ENCODE measurements around the gene STXBP1. TPM values are rescaled to one million over a fixed set of nuclear protein-coding genes. Genes with fewer than 3 reads are reported as not detected.
A peak's percentile ranks its signal among the peaks of the same experiment; 100 is the strongest.

STXBP1 gene
- total RNA-seq, 1 donor from 2014 or later = 92.1 TPM

GRCh38 chr9:127730799-127731410 lies 118.8 kb downstream of the STXBP1 start:
- Histone ChIP-seq H3K9me3 (no peaks in the 10 kb centered on the region), H3K36me3 (peaks cover 20% of the 10 kb centered on the region), H3K4me1 (peaks cover 8% of the 10 kb centered on the region), H3K27ac (no peak overlapping the region), H3K27me3 (no peaks in the 10 kb centered on the region), H3K4me3 (no peak overlapping the region)
- intact Hi-C loops (cut with DNase I) = loop anchor here (5.0 to 10.0 kb wide), 2 partner anchors 139 to 194 kb away; no protein-coding TSS in a partner anchor
- ATAC-seq (no peak), DNase-seq (no peak)
- no peak for TF ChIP-seq CTCF (IDR thresholded peaks at IDR 0.05)

- Histone ChIP-seq H3K27ac (no peak overlapping the region), H3K27me3 (no peaks in the 10 kb centered on the region), H3K4me1 (peaks cover 8% of the 10 kb centered on the region), H3K36me3 (peaks cover 20% of the 10 kb centered on the region), H3K4me3 (no peak overlapping the region), H3K9me3 (no peaks in the 10 kb centered on the region)
- no peak for DNase-seq
- no peak for ATAC-seq
- no peak for TF ChIP-seq CTCF (IDR thresholded peaks at IDR 0.05)
- intact Hi-C loops (cut with DNase I) = loop anchor here (5.0 to 10.0 kb wide), 2 partner anchors 140 to 193 kb away; no protein-coding TSS in a partner anchor
Observed at GRCh38 chr9:127731938-127732337, 119.9 kb downstream of the STXBP1 start.

- no peak for ATAC-seq
Observed at GRCh38 chr9:127732444-127732843, 120.4 kb downstream of the STXBP1 start.

GRCh38 chr9:127733614-127734013 lies 121.5 kb downstream of the STXBP1 start:
- intact Hi-C loops (cut with DNase I) = loop anchor here (5.0 to 10.0 kb wide), 2 partner anchors 141 to 191 kb away; no protein-coding TSS in a partner anchor
- ATAC-seq (no peak), DNase-seq (no peak)
- H3K27ac ChIP-seq = peak overlapping the region; percentile 96
- no peak for TF ChIP-seq CTCF (IDR thresholded peaks at IDR 0.05)
- H3K9me3 ChIP-seq = no peaks in the 10 kb centered on the region
- H3K27me3 ChIP-seq = no peaks in the 10 kb centered on the region
- no peak overlapping the region for H3K4me3 ChIP-seq
- peaks cover 8% of the 10 kb centered on the region for H3K4me1 ChIP-seq
- H3K36me3 ChIP-seq = peaks cover 20% of the 10 kb centered on the region

More at GRCh38 chr9:127732444-127732843, 120.4 kb downstream of the STXBP1 start:
- Histone ChIP-seq H3K27ac (no peak overlapping the region), H3K4me3 (no peak overlapping the region), H3K36me3 (peaks cover 20% of the 10 kb centered on the region), H3K4me1 (peaks cover 8% of the 10 kb centered on the region), H3K27me3 (no peaks in the 10 kb centered on the region), H3K9me3 (no peaks in the 10 kb centered on the region)
- intact Hi-C loops (cut with DNase I) = loop anchor here (5.0 to 10.0 kb wide), 2 partner anchors 140 to 192 kb away; no protein-coding TSS in a partner anchor
- no peak for TF ChIP-seq CTCF (IDR thresholded peaks at IDR 0.05)
- DNase-seq = no peak

GRCh38 chr9:127734247-127734746 lies 122.2 kb downstream of the STXBP1 start:
- peaks cover 21% of the 10 kb centered on the region for H3K36me3 ChIP-seq
- peak overlapping the region; percentile 82 for H3K4me3 ChIP-seq
- peaks cover 8% of the 10 kb centered on the region for H3K4me1 ChIP-seq
- intact Hi-C loops (cut with DNase I) = loop anchor here (5.0 to 10.0 kb wide), 2 partner anchors 142 to 191 kb away; no protein-coding TSS in a partner anchor
- ATAC-seq (no peak), DNase-seq (peak; percentile 77)
- H3K27ac ChIP-seq = peak overlapping the region; percentile 96
- TF ChIP-seq CTCF (IDR thresholded peaks at IDR 0.05) = no peak
- no peaks in the 10 kb centered on the region for H3K27me3 ChIP-seq
- no peaks in the 10 kb centered on the region for H3K9me3 ChIP-seq

Measured in upper lobe of right lung (tissue), 1 donor.